GM23338 (cell line): ENCODE measurements around the gene RALBP1. TPM values are rescaled to one million over a fixed set of nuclear protein-coding genes. Genes with fewer than 3 reads are reported as not detected.
A peak's percentile ranks its signal among the peaks of the same experiment; 100 is the strongest.

ENCODE experiments used
- ATAC-seq: fragments of 200-7000 bp; cut with Tn5 transposase; 3 replicates; pipeline ENCODE4 v1.9.1; 2020
- DNase-seq: peaks from one replicate; pipeline ENCODE4 v3.0.0-alpha.2; 2015; ENCODE audit warnings: low spot score
- H2AFZ ChIP-seq: fragments of 200-600 bp; sonication (generic); 2 replicates; pipeline ENCODE4 v1.8.0; 2016; ENCODE audit warnings: antibody characterized with exemption, mild to moderate bottlenecking, moderate library complexity
- H3F3A ChIP-seq: fragments of 200-600 bp; sonication (generic); replicated peaks from 2 replicates; pipeline ENCODE4 v1.8.0; 2017; ENCODE audit warnings: antibody characterized with exemption, mixed run types, low read depth
- H3K27ac ChIP-seq: fragments of 200-600 bp; sonication (generic); 2 replicates; pipeline ENCODE4 v1.6.1; 2016; ENCODE audit warnings: low read depth
- H3K27me3 ChIP-seq: fragments of 200-600 bp; sonication (generic); 2 replicates; pipeline ENCODE4 v1.8.0; 2016; ENCODE audit warnings: mild to moderate bottlenecking, mixed run types, moderate library complexity; ENCODE audit not compliant: insufficient read depth
- H3K36me3 ChIP-seq: fragments of 200-600 bp; sonication (generic); 2 replicates; pipeline ENCODE4 v1.8.0; 2016; ENCODE audit warnings: mild to moderate bottlenecking; ENCODE audit not compliant: insufficient read depth
- H3K4me1 ChIP-seq: fragments of 200-600 bp; sonication (generic); 2 replicates; pipeline ENCODE4 v1.8.0; 2016; ENCODE audit warnings: mild to moderate bottlenecking, moderate library complexity; ENCODE audit not compliant: insufficient read depth
- H3K4me2 ChIP-seq: fragments of 200-600 bp; sonication (generic); 2 replicates; pipeline ENCODE4 v1.7.1; 2017; ENCODE audit warnings: mixed run types
- H3K4me3 ChIP-seq: fragments of 200-600 bp; sonication (generic); 2 replicates; pipeline ENCODE4 v1.6.1; 2016; ENCODE audit warnings: mixed run types
- H3K79me2 ChIP-seq: fragments of 200-600 bp; sonication (generic); replicated peaks from 2 replicates; pipeline ENCODE4 v1.8.0; 2017; ENCODE audit warnings: mild to moderate bottlenecking; ENCODE audit not compliant: insufficient read depth
- H3K9me2 ChIP-seq: fragments of 200-600 bp; sonication (generic); 2 replicates; pipeline ENCODE4 v1.8.0; 2017; ENCODE audit not compliant: insufficient read depth
- H4K20me1 ChIP-seq: fragments of 200-600 bp; sonication (generic); replicated peaks from 2 replicates; pipeline ENCODE4 v1.8.0; 2017; ENCODE audit warnings: mild to moderate bottlenecking; ENCODE audit not compliant: insufficient read depth
- H3K27ac Mint-ChIP-seq: 2 replicates; pipeline ENCODE4 v1.8.0; 2020; ENCODE audit warnings: inconsistent platforms, mild to moderate bottlenecking, moderate library complexity, mixed read lengths
- H3K27me3 Mint-ChIP-seq: 3 replicates; pipeline ENCODE4 v1.8.0; 2022; ENCODE audit warnings: low read depth, mild to moderate bottlenecking, moderate library complexity, mixed read lengths, inconsistent platforms; ENCODE audit not compliant: insufficient read depth, poor library complexity
- H3K36me3 Mint-ChIP-seq: 3 replicates; pipeline ENCODE4 v1.8.0; 2021; ENCODE audit warnings: low read depth, mild to moderate bottlenecking, inconsistent platforms, moderate library complexity, mixed read lengths
- H3K4me1 Mint-ChIP-seq: 3 replicates; pipeline ENCODE4 v1.8.0; 2020; ENCODE audit warnings: mild to moderate bottlenecking, inconsistent platforms, mixed read lengths
- H3K4me3 Mint-ChIP-seq: 3 replicates; pipeline ENCODE4 v1.8.0; 2021; ENCODE audit warnings: moderate library complexity, mild to moderate bottlenecking, inconsistent platforms, mixed read lengths
- H3K9me3 Mint-ChIP-seq: 3 replicates; pipeline ENCODE4 v1.8.0; 2020; ENCODE audit warnings: moderate library complexity, mild to moderate bottlenecking, inconsistent platforms, mixed read lengths
- CREB1 ChIP-seq: fragments of 250-450 bp; sonication (Bioruptor Pico); IDR thresholded peaks from 2 replicates; pipeline ENCODE4 v1.5.0; 2020; ENCODE audit warnings: low read depth, mild to moderate bottlenecking, moderate library complexity
- EZH2 ChIP-seq: fragments of 200-600 bp; sonication (generic); IDR thresholded peaks from one replicate; pipeline ENCODE4 v1.8.0; 2017; ENCODE audit warnings: antibody characterized with exemption, mild to moderate bottlenecking, low read depth; ENCODE audit not compliant: unreplicated experiment
- EZH2phosphoT487 ChIP-seq: fragments of 200-600 bp; sonication (generic); IDR thresholded peaks from one replicate; pipeline ENCODE4 v1.8.1; 2018; ENCODE audit warnings: antibody characterized with exemption; ENCODE audit not compliant: unreplicated experiment
- JUNB ChIP-seq: IDR thresholded peaks from one replicate; pipeline ENCODE4 v1.6.1; 2016; ENCODE audit warnings: antibody characterized with exemption; ENCODE audit not compliant: unreplicated experiment
- NANOG ChIP-seq: IDR thresholded peaks from 2 replicates; pipeline ENCODE4 v1.6.1; 2016; ENCODE audit warnings: antibody characterized with exemption, borderline replicate concordance
- POLR2AphosphoS5 ChIP-seq: IDR thresholded peaks from 2 replicates; pipeline ENCODE4 v1.6.1; 2016; ENCODE audit warnings: antibody characterized with exemption, low read depth
- STAT1 ChIP-seq: IDR thresholded peaks from one replicate; pipeline ENCODE4 v1.6.1; 2016; ENCODE audit warnings: antibody characterized with exemption; ENCODE audit not compliant: unreplicated experiment
- ZNF114 ChIP-seq: fragments of 250-450 bp; sonication (Bioruptor Pico); IDR thresholded peaks from 2 replicates; pipeline ENCODE4 v1.5.0; 2020; ENCODE audit warnings: mild to moderate bottlenecking, moderate library complexity
- ZNF331 ChIP-seq: fragments of 250-450 bp; sonication (Bioruptor Pico); IDR thresholded peaks from 2 replicates; pipeline ENCODE4 v1.5.0; 2020; ENCODE audit warnings: low read depth, mild to moderate bottlenecking, moderate library complexity
- long read RNA-seq: library from polyadenylated mRNA; unstranded; transcript quantifications from one replicate; pipeline ENCODE4 v2.0.0, GENCODE V29; 2020; ENCODE audit not compliant: unreplicated experiment
- polyA plus RNA-seq: library from polyadenylated mRNA; unstranded; fragments of >200 nt; fragmentation: Nextera tagmentation; extraction: Ambion mirVana; gene quantifications from 2 replicates; pipeline ENCODE4 v1.2.1, GENCODE V29; 2016
- total RNA-seq: library from RNA; depleted of rRNA; stranded (reverse); fragments of >200 nt; shearing (Covaris generic); gene quantifications from 2 replicates; pipeline ENCODE4 v1.2.3, GENCODE V29; 2014; rRNA removed
- TF ChIP-seq, protein P1 (sequence below): IDR thresholded peaks from 2 replicates; pipeline ENCODE4 v1.6.1; 2016; ENCODE audit warnings: antibody characterized with exemption
- TF ChIP-seq, protein P2 (sequence below): fragments of 250-450 bp; sonication (Bioruptor Pico); IDR thresholded peaks from 2 replicates; pipeline ENCODE4 v1.5.0; 2020; ENCODE audit warnings: mild to moderate bottlenecking, moderate library complexity
- TF ChIP-seq, protein P3 (sequence below), 2 experiments: fragments of 200-600 bp in 1 of 2; sonication (generic) in 1 of 2; conservative IDR thresholded peaks; 2 replicates each; pipeline versions ENCODE4 v1.5.1 to v1.6.1; 2016 to 2017; ENCODE audit warnings: antibody characterized with exemption in 2 of 2, low read depth in 2 of 2, mild to moderate bottlenecking in 2 of 2, moderate library complexity in 1 of 2

RALBP1 gene
- 64.9 and 80.9 TPM in 2 replicates for total RNA-seq
- 102 and 103 TPM in 2 replicates for polyA plus RNA-seq
- long read RNA-seq, full-length matches to known transcripts: 10 of 15 reads
- long read RNA-seq, partial matches to known transcripts: 3 of 15 reads
- long read RNA-seq, other reads (novel, unspliced or antisense): 2 of 15 reads

DNA sequence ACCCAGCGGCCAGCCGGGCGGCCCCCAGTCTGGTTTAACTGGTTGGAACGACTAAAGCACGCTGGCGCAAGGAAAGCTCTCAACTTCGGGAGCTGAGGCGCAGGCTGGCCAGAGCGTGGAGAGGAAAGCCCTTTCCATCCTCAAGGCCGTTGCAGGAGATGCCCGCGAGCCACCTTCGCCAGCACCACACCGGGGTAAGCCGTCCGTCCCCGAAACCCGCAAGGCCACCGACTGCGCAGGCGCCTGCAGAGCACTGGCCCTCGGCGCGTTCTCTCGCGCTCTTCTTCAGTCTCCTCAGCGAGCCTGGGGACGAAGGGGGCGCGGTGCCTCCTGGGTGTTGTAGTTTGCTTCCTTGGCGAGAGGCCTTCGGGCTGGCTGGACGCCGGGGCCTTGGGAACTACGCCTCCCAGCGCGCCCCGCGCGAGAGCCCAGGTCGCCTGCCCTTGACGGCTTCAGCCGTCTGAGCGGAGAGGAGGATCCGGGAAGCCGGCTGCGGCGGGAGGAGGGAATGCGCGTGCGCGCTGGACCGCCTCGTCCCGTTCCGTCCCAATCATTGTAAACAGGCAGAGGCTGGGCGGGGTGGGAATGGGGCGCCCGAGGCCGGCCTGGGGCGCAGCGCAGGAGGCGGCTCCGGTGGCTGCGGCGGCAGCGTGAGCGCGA lies at the start of gene RALBP1:
TSS of gene RALBP1 (plus strand) at position 531 of the 660 bp plus-strand sequence. CDS start 37,533 bp downstream, outside the sequence.
- Histone ChIP-seq H3F3A (peaks cover 4% of the 10 kb centered on the region; the same call in 1 of the 2 replicates), H3K79me2 (peaks cover 44% of the 10 kb centered on the region), H2AFZ (peak within 1 kb of the TSS; percentile 89), H3K4me3 (peak within 1 kb of the TSS; percentile 89), H3K36me3 (no peaks in the 10 kb centered on the region), H3K27me3 (no peaks in the 10 kb centered on the region), H3K4me2 (peak within 1 kb of the TSS; percentile 99), H4K20me1 (no peaks in the 10 kb centered on the region), H3K9me2 (no peaks in the 10 kb centered on the region), H3K27ac (peak within 1 kb of the TSS; percentile 97), H3K4me1 (peaks cover 15% of the 10 kb centered on the region)
- peaks cover 2% of the 10 kb centered on the region for H3K27me3 Mint-ChIP-seq
- H3K4me3 Mint-ChIP-seq: peak within 1 kb of the TSS; percentile 78
- no peaks in the 10 kb centered on the region for H3K9me3 Mint-ChIP-seq
- peak within 1 kb of the TSS; percentile 97 for H3K27ac Mint-ChIP-seq
- DNase-seq: peak; percentile 99
- peak; percentile 94 for ATAC-seq
- TF ChIP-seq EZH2phosphoT487: no peak
- no peak for TF ChIP-seq EZH2
- no peak for TF ChIP-seq STAT1
- TF ChIP-seq, protein P1, sequence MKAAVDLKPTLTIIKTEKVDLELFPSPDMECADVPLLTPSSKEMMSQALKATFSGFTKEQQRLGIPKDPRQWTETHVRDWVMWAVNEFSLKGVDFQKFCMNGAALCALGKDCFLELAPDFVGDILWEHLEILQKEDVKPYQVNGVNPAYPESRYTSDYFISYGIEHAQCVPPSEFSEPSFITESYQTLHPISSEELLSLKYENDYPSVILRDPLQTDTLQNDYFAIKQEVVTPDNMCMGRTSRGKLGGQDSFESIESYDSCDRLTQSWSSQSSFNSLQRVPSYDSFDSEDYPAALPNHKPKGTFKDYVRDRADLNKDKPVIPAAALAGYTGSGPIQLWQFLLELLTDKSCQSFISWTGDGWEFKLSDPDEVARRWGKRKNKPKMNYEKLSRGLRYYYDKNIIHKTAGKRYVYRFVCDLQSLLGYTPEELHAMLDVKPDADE: peak; percentile 96
- TF ChIP-seq ZNF331 (CRISPR knock-in tag): peak; percentile 100
- TF ChIP-seq ZNF114 (CRISPR knock-in tag): no peak
- no peak for TF ChIP-seq JUNB
- no peak for TF ChIP-seq NANOG
- peak; percentile 91 for TF ChIP-seq CREB1
- TF ChIP-seq, protein P2, sequence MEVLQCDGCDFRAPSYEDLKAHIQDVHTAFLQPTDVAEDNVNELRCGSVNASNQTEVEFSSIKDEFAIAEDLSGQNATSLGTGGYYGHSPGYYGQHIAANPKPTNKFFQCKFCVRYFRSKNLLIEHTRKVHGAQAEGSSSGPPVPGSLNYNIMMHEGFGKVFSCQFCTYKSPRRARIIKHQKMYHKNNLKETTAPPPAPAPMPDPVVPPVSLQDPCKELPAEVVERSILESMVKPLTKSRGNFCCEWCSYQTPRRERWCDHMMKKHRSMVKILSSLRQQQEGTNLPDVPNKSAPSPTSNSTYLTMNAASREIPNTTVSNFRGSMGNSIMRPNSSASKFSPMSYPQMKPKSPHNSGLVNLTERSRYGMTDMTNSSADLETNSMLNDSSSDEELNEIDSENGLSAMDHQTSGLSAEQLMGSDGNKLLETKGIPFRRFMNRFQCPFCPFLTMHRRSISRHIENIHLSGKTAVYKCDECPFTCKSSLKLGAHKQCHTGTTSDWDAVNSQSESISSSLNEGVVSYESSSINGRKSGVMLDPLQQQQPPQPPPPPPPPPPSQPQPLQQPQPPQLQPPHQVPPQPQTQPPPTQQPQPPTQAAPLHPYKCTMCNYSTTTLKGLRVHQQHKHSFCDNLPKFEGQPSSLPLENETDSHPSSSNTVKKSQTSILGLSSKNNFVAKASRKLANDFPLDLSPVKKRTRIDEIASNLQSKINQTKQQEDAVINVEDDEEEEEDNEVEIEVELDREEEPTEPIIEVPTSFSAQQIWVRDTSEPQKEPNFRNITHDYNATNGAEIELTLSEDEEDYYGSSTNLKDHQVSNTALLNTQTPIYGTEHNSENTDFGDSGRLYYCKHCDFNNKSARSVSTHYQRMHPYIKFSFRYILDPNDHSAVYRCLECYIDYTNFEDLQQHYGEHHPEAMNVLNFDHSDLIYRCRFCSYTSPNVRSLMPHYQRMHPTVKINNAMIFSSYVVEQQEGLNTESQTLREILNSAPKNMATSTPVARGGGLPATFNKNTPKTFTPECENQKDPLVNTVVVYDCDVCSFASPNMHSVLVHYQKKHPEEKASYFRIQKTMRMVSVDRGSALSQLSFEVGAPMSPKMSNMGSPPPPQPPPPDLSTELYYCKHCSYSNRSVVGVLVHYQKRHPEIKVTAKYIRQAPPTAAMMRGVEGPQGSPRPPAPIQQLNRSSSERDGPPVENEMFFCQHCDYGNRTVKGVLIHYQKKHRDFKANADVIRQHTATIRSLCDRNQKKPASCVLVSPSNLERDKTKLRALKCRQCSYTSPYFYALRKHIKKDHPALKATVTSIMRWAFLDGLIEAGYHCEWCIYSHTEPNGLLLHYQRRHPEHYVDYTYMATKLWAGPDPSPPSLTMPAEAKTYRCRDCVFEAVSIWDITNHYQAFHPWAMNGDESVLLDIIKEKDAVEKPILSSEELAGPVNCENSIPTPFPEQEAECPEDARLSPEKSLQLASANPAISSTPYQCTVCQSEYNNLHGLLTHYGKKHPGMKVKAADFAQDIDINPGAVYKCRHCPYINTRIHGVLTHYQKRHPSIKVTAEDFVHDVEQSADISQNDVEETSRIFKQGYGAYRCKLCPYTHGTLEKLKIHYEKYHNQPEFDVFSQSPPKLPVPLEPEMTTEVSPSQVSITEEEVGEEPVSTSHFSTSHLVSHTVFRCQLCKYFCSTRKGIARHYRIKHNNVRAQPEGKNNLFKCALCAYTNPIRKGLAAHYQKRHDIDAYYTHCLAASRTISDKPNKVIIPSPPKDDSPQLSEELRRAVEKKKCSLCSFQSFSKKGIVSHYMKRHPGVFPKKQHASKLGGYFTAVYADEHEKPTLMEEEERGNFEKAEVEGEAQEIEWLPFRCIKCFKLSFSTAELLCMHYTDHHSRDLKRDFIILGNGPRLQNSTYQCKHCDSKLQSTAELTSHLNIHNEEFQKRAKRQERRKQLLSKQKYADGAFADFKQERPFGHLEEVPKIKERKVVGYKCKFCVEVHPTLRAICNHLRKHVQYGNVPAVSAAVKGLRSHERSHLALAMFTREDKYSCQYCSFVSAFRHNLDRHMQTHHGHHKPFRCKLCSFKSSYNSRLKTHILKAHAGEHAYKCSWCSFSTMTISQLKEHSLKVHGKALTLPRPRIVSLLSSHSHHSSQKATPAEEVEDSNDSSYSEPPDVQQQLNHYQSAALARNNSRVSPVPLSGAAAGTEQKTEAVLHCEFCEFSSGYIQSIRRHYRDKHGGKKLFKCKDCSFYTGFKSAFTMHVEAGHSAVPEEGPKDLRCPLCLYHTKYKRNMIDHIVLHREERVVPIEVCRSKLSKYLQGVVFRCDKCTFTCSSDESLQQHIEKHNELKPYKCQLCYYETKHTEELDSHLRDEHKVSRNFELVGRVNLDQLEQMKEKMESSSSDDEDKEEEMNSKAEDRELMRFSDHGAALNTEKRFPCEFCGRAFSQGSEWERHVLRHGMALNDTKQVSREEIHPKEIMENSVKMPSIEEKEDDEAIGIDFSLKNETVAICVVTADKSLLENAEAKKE (CRISPR knock-in tag): no peak
- TF ChIP-seq POLR2AphosphoS5: peak; percentile 98
- TF ChIP-seq, protein P3, sequence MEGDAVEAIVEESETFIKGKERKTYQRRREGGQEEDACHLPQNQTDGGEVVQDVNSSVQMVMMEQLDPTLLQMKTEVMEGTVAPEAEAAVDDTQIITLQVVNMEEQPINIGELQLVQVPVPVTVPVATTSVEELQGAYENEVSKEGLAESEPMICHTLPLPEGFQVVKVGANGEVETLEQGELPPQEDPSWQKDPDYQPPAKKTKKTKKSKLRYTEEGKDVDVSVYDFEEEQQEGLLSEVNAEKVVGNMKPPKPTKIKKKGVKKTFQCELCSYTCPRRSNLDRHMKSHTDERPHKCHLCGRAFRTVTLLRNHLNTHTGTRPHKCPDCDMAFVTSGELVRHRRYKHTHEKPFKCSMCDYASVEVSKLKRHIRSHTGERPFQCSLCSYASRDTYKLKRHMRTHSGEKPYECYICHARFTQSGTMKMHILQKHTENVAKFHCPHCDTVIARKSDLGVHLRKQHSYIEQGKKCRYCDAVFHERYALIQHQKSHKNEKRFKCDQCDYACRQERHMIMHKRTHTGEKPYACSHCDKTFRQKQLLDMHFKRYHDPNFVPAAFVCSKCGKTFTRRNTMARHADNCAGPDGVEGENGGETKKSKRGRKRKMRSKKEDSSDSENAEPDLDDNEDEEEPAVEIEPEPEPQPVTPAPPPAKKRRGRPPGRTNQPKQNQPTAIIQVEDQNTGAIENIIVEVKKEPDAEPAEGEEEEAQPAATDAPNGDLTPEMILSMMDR (conservative IDR thresholded peaks at IDR 0.05; ENCODE audit: low read depth in 2 of 2): no peak
- H3K36me3 Mint-ChIP-seq: peaks cover 5% of the 10 kb centered on the region; the same call in 2 of the 3 replicates
- peaks cover 16% of the 10 kb centered on the region for H3K4me1 Mint-ChIP-seq
